Activated CD8-positive, alpha-beta memory T cell treated with anti-CD3 and anti-CD28 coated beads for 24 hours (primary cell): ENCODE data around the gene VAX1.
"Not testable (repeated sequence)": the region's sequence is repeated elsewhere in the genome, so short reads cannot be mapped to it uniquely, and the experiment has no call there.

ENCODE experiments used
- DNase-seq: peaks from one replicate; pipeline ENCODE4 v3.0.0-alpha.2; 2020

VAX1 gene

DNA sequence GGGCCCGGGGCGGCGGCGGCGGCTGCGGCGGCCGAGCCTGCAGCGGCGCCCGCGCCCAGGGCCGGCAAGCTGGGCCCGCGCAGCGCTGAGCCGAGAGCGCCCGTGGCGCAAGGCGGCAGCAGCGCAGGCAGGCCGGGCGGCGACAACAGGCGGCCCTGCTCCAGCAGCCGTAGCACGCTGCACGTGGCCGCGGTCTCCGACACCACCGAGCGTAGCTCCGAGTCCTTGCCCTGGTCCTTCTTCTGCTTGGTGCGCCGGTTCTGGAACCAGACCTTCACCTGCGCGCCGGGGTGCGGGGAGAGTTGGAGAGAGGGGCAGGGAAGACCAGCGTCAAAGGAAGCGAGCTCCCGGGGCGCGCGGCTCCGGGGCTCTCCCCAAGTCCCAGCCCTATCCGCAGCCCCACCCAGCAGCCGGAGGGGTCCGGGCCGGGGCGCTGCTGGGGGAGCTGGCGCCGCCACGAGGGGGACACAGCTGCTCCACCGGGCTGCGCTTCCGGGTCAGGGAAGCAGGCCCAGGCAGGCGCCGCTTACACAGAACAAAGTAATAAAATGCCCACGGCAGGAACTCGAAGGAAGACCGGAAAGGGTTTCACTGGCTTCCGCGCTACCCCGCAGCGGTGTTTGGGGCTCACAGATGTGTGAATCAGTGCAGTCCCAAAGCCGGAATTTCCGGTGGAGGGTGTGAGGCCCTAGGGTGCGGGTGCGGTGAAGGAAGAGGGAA, 3.6 kb downstream of the VAX1 start:
- DNase-seq = no peak

DNA sequence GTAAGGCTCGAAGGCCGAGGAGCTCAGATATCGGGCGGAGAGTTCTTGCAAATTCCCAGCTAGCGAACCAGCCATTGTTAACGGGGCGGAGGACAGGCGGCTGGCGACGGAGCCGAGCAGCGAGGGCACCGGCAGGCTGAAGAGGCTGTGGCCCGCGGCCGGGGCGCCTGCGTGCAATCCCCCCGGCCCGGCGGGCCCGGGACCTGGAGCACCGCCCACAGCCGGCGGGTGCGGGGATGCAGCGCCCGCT, 4.1 kb downstream of the VAX1 start:
- no peak for DNase-seq

DNA sequence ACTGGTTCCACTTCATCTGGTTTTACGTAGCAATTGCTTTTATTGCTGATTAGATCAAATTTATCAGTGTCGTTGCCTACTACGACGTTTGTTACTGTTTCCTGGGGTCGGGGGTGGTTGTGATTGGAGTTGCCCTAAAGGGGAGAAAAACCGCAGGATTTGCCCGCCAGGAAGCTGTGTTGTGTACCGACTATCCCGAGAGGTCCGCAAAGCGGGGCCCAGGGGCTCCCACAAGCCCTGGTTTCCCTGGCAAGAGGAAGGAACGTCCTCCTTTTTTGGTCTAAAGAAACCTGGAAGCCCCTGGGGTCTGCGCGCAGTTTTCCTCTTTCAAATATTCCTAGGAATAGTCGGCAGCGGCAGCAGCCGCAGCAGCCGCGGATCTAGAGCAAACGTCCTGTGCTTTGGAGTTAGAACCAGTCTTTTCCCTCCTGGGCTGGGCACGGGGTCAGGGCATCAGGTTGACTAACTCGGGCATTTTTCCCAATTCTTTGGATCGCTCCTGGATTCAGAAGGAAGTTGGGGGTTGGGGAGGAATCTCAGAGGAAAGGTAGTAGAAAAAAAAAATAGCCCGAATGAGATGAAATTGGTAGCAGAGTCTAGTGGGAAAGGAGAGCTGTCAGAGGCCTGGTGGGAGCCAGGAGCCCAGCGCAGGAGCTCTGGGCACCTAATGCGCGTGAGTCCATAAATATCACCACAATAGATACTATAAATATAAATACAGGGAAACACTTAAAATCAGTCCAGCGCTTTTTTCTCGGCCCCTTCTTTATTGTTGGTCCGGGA, 4.6 kb downstream of the VAX1 start:
- DNase-seq = no peak

DNA sequence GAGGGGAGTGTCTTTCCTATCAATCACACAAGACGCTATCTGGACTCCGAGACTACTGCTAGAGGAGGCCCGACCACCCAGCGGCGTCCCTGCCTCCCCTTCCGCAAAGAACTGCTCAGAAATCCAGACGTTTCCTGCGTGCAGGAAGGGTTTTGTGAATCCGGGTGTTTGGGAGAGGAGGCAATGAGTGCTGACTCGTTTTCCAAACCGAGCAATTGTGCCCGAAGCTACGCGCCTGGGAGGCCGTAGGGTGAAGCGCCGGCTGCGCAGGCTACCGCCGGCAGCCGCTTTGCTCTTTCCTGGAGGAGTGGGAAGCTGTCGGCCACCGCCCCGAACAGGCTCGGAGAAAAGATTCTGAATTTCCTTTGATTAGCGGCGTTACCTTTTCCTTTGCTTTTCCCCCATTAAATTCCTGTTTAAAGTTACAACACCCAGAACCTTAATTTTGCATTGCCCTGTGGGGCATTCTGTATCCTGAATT, 5.3 kb downstream of the VAX1 start:
- DNase-seq = no peak

DNA sequence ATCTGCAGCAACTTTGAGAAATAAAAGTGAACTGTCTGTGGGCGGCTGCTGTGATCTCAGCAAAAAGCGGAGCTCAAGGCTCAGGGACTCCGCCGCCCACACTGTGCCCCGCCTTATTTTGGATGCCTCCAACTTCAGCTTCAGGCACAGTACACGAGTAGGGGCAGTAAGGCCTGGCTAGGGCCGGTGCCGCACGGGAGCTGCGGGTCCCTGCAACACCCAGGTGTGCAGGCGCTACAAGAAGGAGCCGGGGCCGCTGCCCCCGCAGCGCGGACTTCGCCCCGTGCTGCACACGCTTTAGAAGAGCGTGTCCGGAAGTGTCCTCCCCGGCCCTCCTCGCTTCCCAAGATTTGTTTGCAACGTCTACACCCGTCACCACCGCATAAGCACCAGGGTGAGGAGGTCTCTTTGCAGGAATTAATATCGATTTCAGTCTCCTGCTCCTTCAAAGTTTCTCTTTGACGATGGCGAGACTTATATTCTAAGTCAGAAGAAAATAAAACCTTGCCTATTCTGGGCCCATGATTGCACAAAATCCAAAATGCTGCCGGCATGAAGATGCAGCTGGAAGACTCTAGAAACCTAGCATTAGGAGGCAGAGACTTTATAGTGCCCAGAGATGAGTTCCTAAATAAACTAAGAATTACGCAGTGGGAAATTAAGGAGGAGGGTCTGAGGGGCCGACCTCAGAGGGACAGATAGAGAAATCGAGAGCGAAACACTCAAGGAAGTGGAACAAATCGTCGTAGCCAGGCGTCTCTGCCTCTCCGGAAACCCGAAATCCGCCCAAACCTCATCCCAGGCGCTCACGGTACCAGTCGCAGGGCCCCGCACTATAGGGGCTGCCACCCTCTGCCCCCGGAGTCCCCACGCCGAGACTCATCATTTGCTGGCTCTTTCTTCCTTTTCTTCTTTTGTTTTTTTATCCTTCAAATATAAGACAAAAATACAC, 6.4 kb downstream of the VAX1 start:
- no peak for DNase-seq

DNA sequence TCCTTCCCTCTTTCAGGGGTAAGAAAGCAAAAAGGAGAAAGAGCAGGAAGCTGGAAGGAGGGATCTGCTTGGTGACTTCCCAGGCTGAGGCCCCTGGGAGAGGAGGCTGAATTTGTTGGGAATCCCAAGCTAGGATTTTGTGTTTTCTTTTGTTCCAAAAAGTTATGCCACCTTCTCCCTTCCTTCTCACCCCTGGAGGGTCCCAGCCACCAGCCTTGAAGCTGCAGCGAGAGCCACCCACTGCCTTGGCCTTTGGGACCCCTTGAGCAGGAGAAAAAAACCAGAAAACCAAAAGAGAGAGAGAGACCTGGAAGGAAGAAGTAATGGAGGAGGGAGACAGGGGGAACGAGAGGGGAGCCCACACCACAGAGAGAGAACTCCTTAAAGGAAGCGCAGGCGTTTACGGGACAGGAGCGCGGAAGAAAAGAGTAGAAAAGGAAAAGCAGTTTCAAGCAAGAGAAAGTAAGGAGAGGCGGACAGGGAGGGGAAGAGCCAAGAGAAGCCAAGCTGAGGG, 7.2 kb downstream of the VAX1 start:
- no peak for DNase-seq

DNA sequence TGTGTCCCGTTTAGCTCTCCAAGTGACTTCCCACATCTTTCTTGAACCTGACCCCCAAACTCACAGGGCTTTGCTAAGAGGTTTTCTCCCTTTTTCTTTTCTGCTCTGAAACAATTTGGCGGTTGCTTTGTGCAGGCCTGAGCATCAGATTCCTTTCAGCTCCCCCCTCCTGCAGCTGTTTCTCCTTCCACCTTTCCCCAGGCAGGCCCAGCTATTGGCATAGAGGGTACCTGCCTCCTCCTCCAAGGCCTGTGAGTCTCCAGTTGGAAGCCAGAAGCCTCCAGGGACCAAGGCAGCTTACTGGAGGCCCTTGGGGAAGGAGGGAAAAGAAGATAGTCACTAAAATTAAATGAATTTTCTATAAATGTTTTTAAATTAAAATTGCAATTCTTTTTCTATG, 7.7 kb downstream of the VAX1 start:
- DNase-seq = no peak

DNA sequence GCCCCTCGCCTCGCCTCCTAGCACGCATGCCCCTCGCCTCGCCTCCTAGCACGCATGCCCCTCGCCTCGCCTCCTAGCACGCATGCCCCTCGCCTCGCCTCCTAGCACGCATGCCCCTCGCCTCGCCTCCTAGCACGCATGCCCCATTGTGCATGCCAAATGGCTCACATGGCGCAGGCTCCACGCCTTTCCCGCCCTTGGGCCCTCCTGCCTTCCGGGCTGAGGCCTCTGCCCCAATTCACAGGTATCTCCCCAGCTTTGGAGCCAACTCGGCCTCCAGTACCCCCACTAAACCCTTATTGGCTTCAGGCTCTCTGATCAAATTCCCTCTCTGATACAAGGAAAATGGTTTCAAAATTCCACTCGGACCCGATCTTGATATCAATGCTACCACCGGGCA, 11.4 kb downstream of the VAX1 start:
- DNase-seq = not testable (repeated sequence)

DNA sequence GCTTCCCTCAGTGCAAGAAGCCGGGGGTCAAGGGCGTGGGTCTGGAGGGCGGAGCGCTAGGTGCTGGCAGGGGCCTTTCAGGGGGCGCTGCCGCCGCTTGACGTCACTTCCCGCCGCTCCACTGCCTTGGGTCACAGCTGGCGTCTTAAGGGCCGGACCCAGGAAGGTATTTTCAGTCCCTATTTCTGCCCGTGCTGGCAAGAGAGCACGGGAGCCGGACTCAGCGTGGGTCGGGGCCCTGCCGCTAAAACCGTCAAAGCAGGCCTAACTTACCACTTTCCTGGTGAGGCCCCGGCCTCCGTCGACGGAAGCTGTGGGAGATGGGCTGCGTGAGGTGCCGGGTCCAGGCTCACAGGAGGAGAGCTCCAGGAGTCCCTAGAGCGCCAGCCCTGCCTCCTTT, 12.0 kb downstream of the VAX1 start:
- DNase-seq = no peak

DNA sequence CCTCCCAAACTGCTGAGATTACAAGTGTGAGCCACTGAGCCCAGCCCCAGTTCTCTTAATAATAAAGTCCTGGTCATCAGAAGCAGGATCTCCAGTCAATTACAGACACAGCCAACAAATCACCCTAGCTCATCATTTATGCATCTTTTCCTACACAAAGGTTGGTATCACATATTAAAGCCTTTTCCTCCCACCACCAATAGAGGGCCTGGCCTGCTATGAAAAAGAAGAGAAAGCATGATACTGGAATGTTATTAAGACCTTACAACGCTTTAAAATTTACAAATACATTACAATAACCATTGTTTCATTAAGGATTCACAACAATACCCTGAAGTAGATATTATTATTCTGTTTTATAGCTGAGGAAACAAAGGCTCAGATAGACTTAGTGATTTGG, 25.9 kb downstream of the VAX1 start:
- DNase-seq = no peak

DNA sequence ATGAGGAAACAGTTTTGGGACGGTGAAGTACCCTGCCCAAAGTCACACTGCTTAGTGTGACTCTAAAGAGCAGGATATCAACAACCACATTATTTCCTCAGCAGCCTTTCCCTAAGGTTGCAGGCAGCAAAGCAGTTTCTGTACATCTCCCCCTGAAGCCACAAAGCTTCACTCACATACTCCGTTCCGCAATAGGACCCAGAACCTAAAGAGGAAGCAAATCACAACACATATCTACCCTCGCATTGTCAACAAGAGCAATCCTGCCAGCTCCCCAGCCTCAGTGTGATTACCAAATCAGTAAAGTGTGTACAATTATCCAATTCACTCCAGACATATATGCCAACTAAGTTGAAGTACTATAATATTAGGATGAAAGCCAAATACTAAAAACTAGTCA, 30.8 kb downstream of the VAX1 start:
- no peak for DNase-seq

DNA sequence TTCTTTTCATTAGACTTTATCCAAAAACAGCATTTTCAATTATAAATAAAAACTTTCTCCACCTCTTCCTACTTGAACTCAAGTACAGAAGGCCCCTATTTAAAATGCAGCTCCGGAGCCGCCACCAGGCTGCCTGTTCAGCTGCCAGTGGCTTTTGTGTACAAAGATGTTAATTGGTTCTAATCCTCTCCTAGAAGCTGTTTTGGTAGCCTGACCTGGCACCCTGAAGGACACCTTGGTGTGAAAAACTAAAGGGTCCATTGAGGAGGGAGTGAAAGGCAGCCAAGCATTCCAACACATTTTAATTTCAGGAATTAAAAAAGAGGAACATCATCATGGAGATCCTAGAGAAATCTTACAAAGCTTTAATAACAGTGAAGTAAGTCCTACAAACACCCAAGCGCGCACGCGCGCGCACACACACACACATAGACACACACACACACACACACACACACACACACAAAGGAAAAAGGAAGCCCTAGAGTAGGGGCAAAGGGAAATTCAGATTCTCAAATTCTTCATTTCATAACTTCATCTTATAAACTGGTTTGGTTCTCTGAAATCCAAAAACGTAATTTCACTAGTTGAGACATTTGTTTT, 41.4 kb downstream of the VAX1 start:
- DNase-seq = no peak

DNA sequence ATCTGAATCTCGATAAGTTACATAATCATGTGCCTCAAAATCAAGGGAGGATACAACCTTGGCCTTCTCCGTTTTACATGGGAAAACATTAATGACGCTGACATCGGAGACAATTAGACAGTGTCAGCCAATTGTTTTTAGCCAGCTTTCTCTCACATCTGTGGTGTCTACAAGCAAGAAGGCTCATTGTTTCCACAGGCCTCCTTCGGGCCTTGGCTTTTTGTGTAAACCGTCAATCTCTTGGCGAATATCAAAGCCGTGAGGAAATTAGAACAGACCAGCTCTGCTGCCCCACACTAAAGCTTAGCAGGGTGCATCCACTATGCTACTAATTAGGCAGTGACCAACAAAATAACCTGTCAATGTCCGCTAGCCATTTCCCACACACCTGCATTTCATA, 43.2 kb downstream of the VAX1 start:
- no peak for DNase-seq

DNA sequence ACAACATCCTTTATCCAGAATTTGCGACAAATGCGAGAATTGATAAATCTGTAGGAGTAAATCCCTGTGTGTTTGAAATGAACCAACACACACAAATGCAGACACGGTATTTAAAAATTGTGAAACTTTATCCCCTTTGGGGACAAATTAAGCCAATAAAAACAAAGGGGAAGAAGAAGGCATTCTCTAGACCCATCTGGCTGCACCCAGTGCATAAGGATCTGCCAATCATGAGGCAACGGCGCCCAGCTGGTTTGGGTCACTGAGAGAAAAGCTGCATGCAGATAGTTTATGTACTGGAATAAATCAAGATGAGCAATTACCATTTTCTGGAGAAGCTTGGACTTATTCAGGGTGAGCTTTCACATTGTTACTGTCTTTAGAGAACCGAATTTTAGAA, 45.7 kb downstream of the VAX1 start:
- DNase-seq = no peak

DNA sequence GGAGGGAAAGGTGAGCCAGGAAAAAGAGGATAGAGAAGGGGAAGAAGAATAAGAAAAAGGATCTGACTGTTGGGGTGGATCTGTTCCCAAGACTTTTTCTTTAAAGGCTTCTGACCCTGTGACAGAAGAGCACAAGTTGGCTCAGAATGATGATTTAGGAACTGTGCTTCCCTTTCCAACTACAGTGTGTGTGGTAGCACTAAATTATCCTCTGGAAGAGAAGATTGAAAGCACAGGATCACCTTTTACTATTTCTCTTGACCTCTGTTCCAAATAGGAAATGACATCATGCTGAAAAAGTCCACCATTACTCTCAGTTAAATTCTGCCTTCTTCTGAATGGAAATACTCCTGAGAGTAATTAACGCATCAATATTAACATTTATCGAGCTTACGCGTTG, 47.2 kb downstream of the VAX1 start:
- DNase-seq = no peak

DNA sequence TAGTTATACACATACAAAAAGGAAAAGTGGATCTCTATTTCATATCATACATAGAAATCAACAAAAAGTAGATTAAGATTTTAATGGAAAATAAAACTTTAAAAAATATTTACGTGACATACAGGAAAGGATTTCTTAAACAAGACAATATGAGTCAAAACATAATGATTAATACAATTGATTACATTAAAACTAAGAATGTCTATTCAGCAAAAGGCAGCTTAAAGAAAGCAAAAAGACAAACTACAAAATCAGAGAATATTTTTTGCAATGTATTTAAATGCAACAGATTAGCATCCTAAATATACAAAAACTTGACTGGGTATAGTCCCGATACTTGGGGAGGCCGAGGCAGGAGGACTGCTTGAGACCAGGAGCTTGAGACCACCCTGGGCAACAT, 50.5 kb downstream of the VAX1 start:
- no peak for DNase-seq

DNA sequence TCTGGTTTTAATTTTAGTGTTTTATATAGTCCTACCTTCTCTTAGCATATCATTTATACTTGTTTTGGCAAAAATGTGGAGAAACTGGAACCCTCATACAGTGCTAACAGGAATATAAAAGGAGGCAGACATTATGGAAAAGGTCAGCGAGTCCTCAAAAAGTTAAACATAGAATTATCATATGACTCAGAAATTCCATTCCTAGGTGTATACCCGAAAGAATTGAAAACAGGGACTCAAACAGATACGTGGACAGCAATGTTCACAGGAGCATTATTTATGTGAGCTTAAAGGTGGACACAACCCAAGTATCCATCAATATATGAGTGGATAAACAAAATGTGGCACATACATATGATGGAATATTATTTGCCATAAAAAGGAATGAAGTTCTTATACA, 51.5 kb downstream of the VAX1 start:
- DNase-seq = no peak

DNA sequence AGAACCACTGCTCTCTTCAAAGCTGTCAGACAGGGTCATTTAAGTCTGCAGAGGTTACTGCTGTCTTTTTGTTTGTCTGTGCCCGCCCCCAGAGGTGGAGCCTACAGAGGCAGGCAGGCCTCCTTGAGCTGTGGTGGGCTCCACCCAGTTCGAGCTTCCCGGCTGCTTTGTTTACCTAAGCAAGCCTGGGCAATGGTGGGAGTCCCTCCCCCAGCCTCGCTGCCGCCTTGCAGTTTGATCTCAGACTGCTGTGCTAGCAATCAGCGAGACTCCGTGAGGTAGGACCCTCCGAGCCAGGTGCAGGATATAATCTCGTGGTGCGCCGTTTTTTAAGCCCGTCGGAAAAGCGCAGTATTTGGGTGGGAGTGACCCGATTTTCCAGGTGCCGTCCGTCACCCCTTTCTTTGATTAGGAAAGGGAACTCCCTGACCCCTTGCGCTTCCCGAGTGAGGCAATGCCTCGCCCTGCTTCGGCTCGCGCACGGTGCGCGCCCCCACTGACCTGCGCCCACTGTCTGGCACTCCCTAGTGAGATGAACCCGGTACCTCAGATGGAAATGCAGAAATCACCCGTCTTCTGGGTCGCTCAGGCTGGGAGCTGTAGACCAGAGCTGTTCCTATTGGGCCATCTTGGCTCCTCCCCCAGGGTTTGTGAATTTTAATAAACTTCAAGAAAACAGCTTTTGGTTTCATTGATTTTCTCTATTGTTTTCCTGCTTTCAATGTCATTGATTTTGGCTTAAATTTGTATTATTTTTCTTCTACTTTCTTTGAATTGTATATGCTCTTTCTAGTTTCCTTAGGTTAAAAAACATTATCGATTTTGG, 53.4 kb downstream of the VAX1 start:
- DNase-seq = not testable (repeated sequence)
